IMR-90 (cell line): Measurements from ENCODE around the gene NR1H4. TPM values are rescaled to one million over a fixed set of nuclear protein-coding genes. Genes with fewer than 3 reads are reported as not detected.

Experiments used
- ATAC-seq: fragments of 200-7000 bp; cut with Tn5 transposase; 2 replicates; pipeline ENCODE4 v1.9.1; 2020; ENCODE audit warnings: low read depth, mild to moderate bottlenecking, moderate library complexity
- BruUV-seq: library from RNA; stranded (reverse); fragments of 400-500 nt; replicated peaks from 2 replicates; lab custom pipeline; 2021; lab: Mats Ljungman, UMichigan
- CTCF ChIA-PET: fragments of 300-600 bp; formaldehyde crosslinking; extraction: SDS; loops from one replicate; lab custom pipeline; 2021; ENCODE audit warnings: antibody characterized with exemption; lab: Yijun Ruan, JAX
- POLR2A ChIA-PET: fragments of 300-600 bp; sonication (Branson Sonifier 250); formaldehyde crosslinking; loops from one replicate; lab custom pipeline; 2022; ENCODE audit warnings: antibody characterized with exemption; ENCODE audit not compliant: unreplicated experiment; lab: Charles Lee
- DNase-seq: peaks from one replicate; pipeline ENCODE4 v3.0.0; 2013
- H2AFZ ChIP-seq: replicated peaks from 2 replicates; pipeline ENCODE3; 2013; ENCODE audit warnings: low read length, mild to moderate bottlenecking; ENCODE audit not compliant: poor library complexity
- H2AK5ac ChIP-seq: 2 replicates; pipeline ENCODE4 v1.6.1; 2013; ENCODE audit warnings: low read depth, low read length, inconsistent platforms
- H2AK9ac ChIP-seq: replicated peaks from 2 replicates; pipeline ENCODE3; 2013; ENCODE audit warnings: mild to moderate bottlenecking, low read depth, low read length, moderate library complexity; ENCODE audit not compliant: poor library complexity
- H2BK120ac ChIP-seq: 2 replicates; pipeline ENCODE4 v1.6.1; 2013; ENCODE audit warnings: low read depth, low read length, inconsistent platforms
- H2BK15ac ChIP-seq: 3 replicates; pipeline ENCODE4 v1.6.1; 2013; ENCODE audit warnings: low read depth, low read length, inconsistent platforms
- H2BK20ac ChIP-seq: 2 replicates; pipeline ENCODE4 v1.6.1; 2013; ENCODE audit warnings: low read depth, mild to moderate bottlenecking, inconsistent platforms, low read length, moderate library complexity
- H2BK5ac ChIP-seq: 2 replicates; pipeline ENCODE4 v1.6.1; 2013; ENCODE audit warnings: mild to moderate bottlenecking, low read depth, low read length, inconsistent platforms; ENCODE audit not compliant: poor library complexity, severe bottlenecking
- H3K14ac ChIP-seq: replicated peaks from 2 replicates; pipeline ENCODE4 v1.6.1; 2013; ENCODE audit warnings: low read depth, low read length, inconsistent platforms
- H3K18ac ChIP-seq: 2 replicates; pipeline ENCODE4 v1.6.1; 2013; ENCODE audit warnings: low read depth, low read length, control low read depth
- H3K23ac ChIP-seq: 2 replicates; pipeline ENCODE4 v1.6.1; 2013; ENCODE audit warnings: low read depth, low read length, inconsistent platforms
- H3K27ac ChIP-seq: 2 replicates; pipeline ENCODE4 v1.5.1; 2013; ENCODE audit warnings: mild to moderate bottlenecking, control low read depth, low read length; ENCODE audit not compliant: insufficient read depth
- H3K27me3 ChIP-seq: 2 replicates; pipeline ENCODE4 v1.6.1; 2013; ENCODE audit warnings: low read length; ENCODE audit not compliant: control insufficient read depth, insufficient read depth
- H3K36me3 ChIP-seq: 2 replicates; pipeline ENCODE4 v1.6.1; 2013; ENCODE audit warnings: low read length, mixed read lengths; ENCODE audit not compliant: control insufficient read depth, insufficient read depth
- H3K4ac ChIP-seq: 2 replicates; pipeline ENCODE4 v1.6.1; 2013; ENCODE audit warnings: low read depth, low read length, inconsistent platforms
- H3K4me1 ChIP-seq: 2 replicates; pipeline ENCODE4 v1.6.1; 2013; ENCODE audit warnings: low read length, mixed read lengths; ENCODE audit not compliant: control insufficient read depth, insufficient read depth
- H3K4me2 ChIP-seq: 2 replicates; pipeline ENCODE4 v1.6.1; 2013; ENCODE audit warnings: low read depth, mild to moderate bottlenecking, control low read depth, low read length, moderate library complexity
- H3K4me3 ChIP-seq: 2 replicates; pipeline ENCODE4 v1.5.1; 2013; ENCODE audit warnings: low read depth, mild to moderate bottlenecking, control low read depth, low read length, moderate library complexity; ENCODE audit not compliant: insufficient read depth
- H3K56ac ChIP-seq: 2 replicates; pipeline ENCODE4 v1.6.1; 2013; ENCODE audit warnings: low read length, inconsistent platforms; ENCODE audit not compliant: insufficient read depth; ENCODE audit errors: extremely low read depth
- H3K79me1 ChIP-seq, 2 experiments: 2 replicates each; pipeline ENCODE4 v1.6.1; 2013; ENCODE audit warnings: low read length in 2 of 2, inconsistent platforms in 1 of 2, low read depth in 1 of 2
- H3K9ac ChIP-seq: 2 replicates; pipeline ENCODE4 v1.6.1; 2013; ENCODE audit warnings: low read depth, low read length, control low read depth
- H3K9me1 ChIP-seq: 2 replicates; pipeline ENCODE4 v1.6.1; 2013; ENCODE audit warnings: low read length, inconsistent platforms; ENCODE audit not compliant: insufficient read depth
- H3K9me3 ChIP-seq: 2 replicates; pipeline ENCODE4 v1.6.1; 2013; ENCODE audit warnings: low read length; ENCODE audit not compliant: control insufficient read depth, insufficient read depth
- H4K20me1 ChIP-seq: 2 replicates; pipeline ENCODE4 v1.6.1; 2013; ENCODE audit warnings: low read length, inconsistent platforms; ENCODE audit not compliant: insufficient read depth
- H4K5ac ChIP-seq: 2 replicates; pipeline ENCODE4 v1.6.1; 2013; ENCODE audit warnings: mild to moderate bottlenecking, low read depth, low read length, control low read depth
- H4K8ac ChIP-seq, 2 experiments: 2 replicates each; pipeline ENCODE4 v1.6.1; 2013; ENCODE audit warnings: low read depth in 2 of 2, low read length in 2 of 2, control low read depth in 1 of 2, inconsistent platforms in 1 of 2
- H4K91ac ChIP-seq: 2 replicates; pipeline ENCODE4 v1.6.1; 2013; ENCODE audit warnings: low read depth, low read length, inconsistent platforms; ENCODE audit not compliant: insufficient read depth
- CEBPB ChIP-seq: IDR thresholded peaks from 2 replicates; pipeline ENCODE4 v1.6.1; 2012; ENCODE audit warnings: low read depth, low read length, improper control_type of control experiment
- CHD1 ChIP-seq: IDR thresholded peaks from 2 replicates; pipeline ENCODE4 v1.6.1; 2012; ENCODE audit warnings: low read depth, low read length, improper control_type of control experiment
- ELK1 ChIP-seq: fragments of 150-350 bp; IDR thresholded peaks from 2 replicates; pipeline ENCODE4 v1.6.1; 2016; ENCODE audit warnings: low read depth, mild to moderate bottlenecking, low read length, moderate library complexity, borderline replicate concordance
- FOS ChIP-seq: fragments of 150-350 bp; IDR thresholded peaks from 2 replicates; pipeline ENCODE4 v1.6.1; 2016; ENCODE audit warnings: low read depth, low read length
- MAFK ChIP-seq: IDR thresholded peaks from 2 replicates; pipeline ENCODE4 v1.6.1; 2012; ENCODE audit warnings: low read depth, low read length, improper control_type of control experiment
- MXI1 ChIP-seq: IDR thresholded peaks from 2 replicates; pipeline ENCODE4 v1.6.1; 2012; ENCODE audit warnings: low read depth, mild to moderate bottlenecking, low read length, moderate library complexity, borderline replicate concordance
- NFE2L2 ChIP-seq: fragments of 150-350 bp; IDR thresholded peaks from 2 replicates; pipeline ENCODE4 v1.6.1; 2016; ENCODE audit warnings: low read depth, mild to moderate bottlenecking, low read length
- POLR2A ChIP-seq: IDR thresholded peaks from 2 replicates; pipeline ENCODE4 v1.6.1; 2012; ENCODE audit warnings: mild to moderate bottlenecking, low read depth, low read length
- RAD21 ChIP-seq: IDR thresholded peaks from 2 replicates; pipeline ENCODE4 v1.6.1; 2012; ENCODE audit warnings: low read length, improper control_type of control experiment
- RCOR1 ChIP-seq: IDR thresholded peaks from 2 replicates; pipeline ENCODE4 v1.6.1; 2012; ENCODE audit warnings: mild to moderate bottlenecking, low read length, improper control_type of control experiment; ENCODE audit not compliant: insufficient replicate concordance
- SMC3 ChIP-seq: fragments of 150-350 bp; IDR thresholded peaks from 2 replicates; pipeline ENCODE4 v1.6.1; 2016; ENCODE audit warnings: low read depth, mild to moderate bottlenecking, antibody characterized with exemption, low read length, moderate library complexity
- WGBS, 2 experiments: methylation state at CpG; one replicate each; pipeline versions ENCODE4 v1.1.5 to v1.1.7; 2013; ENCODE audit warnings: missing lambda C conversion rate in 2 of 2; ENCODE audit not compliant: insufficient read length in 1 of 2; ENCODE audit errors: extremely low coverage in 2 of 2; 5-methylcytosine and 5-hydroxymethylcytosine counted together
- dilution Hi-C: fragments of 300-500 bp; cut with HindIII; formaldehyde crosslinking; loops from one replicate; pipeline ENCODE4 v1.14.3; 2018; ENCODE audit warnings: low sequenced_read_pairs; ENCODE audit not compliant: unreplicated experiment
- in situ Hi-C: fragments of 300-500 bp; cut with MboI; formaldehyde crosslinking; loops from 3 replicates; pipeline ENCODE4 v1.14.3; 2019; ENCODE audit warnings: low sequenced_read_pairs, inconsistent platforms, mixed read lengths
- intact Hi-C: fragments of 100-400 bp; cut with micrococcal nuclease; formaldehyde crosslinking; loops from 2 replicates; pipeline ENCODE4 v1.10.0; 2022
- polyA plus RNA-seq, 3 experiments: library from polyadenylated mRNA; depleted of rRNA; stranded (reverse); fragments of >200 nt; gene quantifications; 2 replicates each; pipeline ENCODE4 v1.2.3, GENCODE V29; 2012; ENCODE audit warnings: low replicate concordance in 1 of 3
- total RNA-seq: library from RNA; depleted of rRNA; stranded (reverse); fragments of >200 nt; gene quantifications from 2 replicates; pipeline ENCODE4 v1.2.3, GENCODE V29; 2012
- TF ChIP-seq, protein P1 (sequence below): conservative IDR thresholded peaks from 2 replicates; pipeline ENCODE4 v1.5.1; 2012; ENCODE audit warnings: mild to moderate bottlenecking, low read depth, low read length, improper control_type of control experiment

Gene NR1H4
- total and polyA plus RNA-seq, 2 of the 4 experiments (the other 2 are of a cell fraction): not detected

DNA sequence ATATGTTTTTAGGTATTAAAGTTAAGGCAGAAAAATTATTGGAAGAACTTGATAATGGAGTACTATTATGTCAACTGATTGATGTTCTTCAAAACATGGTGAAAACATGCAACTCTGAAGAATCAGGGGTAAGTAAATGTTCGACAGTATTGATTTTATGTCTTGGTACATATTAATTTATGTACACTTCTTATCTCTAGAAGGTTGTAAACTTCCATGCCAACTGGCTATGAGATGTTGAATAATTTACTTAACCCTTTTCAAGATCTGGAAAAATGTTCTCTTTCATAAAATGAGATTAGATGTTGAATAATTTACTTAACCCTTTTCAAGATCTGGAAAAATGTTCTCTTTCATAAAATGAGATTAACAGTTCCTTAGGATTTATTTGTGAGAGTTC is 128.0 kb downstream of the NR1H4 start:
- Histone ChIP-seq H3K9ac (no peak overlapping the region), H2BK120ac (no peak overlapping the region), H3K18ac (no peak overlapping the region), H2BK20ac (no peak overlapping the region), H3K56ac (no peak overlapping the region), H3K9me1 (no peaks in the 10 kb centered on the region; the same call in 1 of the 2 replicates), H2AFZ (no peak overlapping the region), H2BK15ac (no peak overlapping the region), H2AK9ac (no peak overlapping the region), H3K79me1 (peaks cover 7 to 17% of the 10 kb centered on the region in 2 experiments; a peak in 3 of 4 replicates), H3K4me2 (no peak overlapping the region), H3K14ac (no peak overlapping the region), H3K27ac (no peak overlapping the region), H3K9me3 (no peaks in the 10 kb centered on the region), H3K23ac (no peak overlapping the region), H4K20me1 (no peaks in the 10 kb centered on the region), H3K4me1 (no peaks in the 10 kb centered on the region), H3K27me3 (no peaks in the 10 kb centered on the region), H3K4ac (no peak overlapping the region), H3K36me3 (no peaks in the 10 kb centered on the region), H2AK5ac (no peak overlapping the region), H4K5ac (no peak overlapping the region), H4K91ac (no peak overlapping the region), H2BK5ac (no peak overlapping the region), H4K8ac (no peak overlapping the region), H3K4me3 (no peak overlapping the region)
- TF ChIP-seq SMC3 (no peak), RCOR1 (no peak), NFE2L2 (no peak), RAD21 (no peak), MXI1 (no peak), CHD1 (no peak), FOS (no peak), CEBPB (no peak), MAFK (no peak), ELK1 (no peak), POLR2A (no peak)
- TF ChIP-seq, protein P1, sequence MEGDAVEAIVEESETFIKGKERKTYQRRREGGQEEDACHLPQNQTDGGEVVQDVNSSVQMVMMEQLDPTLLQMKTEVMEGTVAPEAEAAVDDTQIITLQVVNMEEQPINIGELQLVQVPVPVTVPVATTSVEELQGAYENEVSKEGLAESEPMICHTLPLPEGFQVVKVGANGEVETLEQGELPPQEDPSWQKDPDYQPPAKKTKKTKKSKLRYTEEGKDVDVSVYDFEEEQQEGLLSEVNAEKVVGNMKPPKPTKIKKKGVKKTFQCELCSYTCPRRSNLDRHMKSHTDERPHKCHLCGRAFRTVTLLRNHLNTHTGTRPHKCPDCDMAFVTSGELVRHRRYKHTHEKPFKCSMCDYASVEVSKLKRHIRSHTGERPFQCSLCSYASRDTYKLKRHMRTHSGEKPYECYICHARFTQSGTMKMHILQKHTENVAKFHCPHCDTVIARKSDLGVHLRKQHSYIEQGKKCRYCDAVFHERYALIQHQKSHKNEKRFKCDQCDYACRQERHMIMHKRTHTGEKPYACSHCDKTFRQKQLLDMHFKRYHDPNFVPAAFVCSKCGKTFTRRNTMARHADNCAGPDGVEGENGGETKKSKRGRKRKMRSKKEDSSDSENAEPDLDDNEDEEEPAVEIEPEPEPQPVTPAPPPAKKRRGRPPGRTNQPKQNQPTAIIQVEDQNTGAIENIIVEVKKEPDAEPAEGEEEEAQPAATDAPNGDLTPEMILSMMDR: no peak
- dilution Hi-C loops (no loop called here), intact Hi-C loops (no loop called here), in situ Hi-C loops (no loop called here)
- ChIA-PET POLR2A (no interaction called here), CTCF (no interaction called here)
- no peak for ATAC-seq
- no peak for DNase-seq
- no CpG with 5 or more reads among the region's 1 CpG for WGBS, 2 experiments
- no TSS peak for BruUV-seq
